GM21619 (cell line): Measurements from ENCODE around the gene ST13.
"Not testable (repeated sequence)": the region's sequence is repeated elsewhere in the genome, so short reads cannot be mapped to it uniquely, and the experiment has no call there.

Experiments used
- ATAC-seq: cut with Tn5 transposase; IDR thresholded peaks from one replicate; pipeline ENCODE4 v1.9.1; 2021; ENCODE audit not compliant: unreplicated experiment

The ST13 gene

GRCh38 chr22:40844951-40845350 is 11.5 kb downstream of the ST13 start:
- ATAC-seq: no peak

- ATAC-seq: no peak
Observed at GRCh38 chr22:40838486-40838885, 18.0 kb downstream of the ST13 start.

DNA sequence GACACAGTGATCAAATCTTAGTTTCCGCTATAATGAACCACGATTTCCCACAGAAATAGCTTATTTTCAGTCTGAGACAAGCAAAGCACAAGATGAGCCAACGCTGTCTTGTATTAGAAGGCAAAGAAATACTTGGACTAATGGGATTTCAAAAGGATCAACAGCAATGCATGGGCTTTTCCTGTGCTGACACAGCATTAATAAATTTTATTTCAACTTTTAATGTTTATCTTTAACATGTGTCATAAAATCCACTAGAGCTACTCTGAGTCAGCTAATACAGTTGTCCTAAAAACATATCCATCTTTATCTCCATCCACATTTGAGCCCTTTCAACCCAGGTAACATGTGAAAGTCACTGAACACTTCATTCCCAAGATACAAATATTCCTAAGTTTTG is 21.8 kb downstream of the ST13 start:
- no peak for ATAC-seq

DNA sequence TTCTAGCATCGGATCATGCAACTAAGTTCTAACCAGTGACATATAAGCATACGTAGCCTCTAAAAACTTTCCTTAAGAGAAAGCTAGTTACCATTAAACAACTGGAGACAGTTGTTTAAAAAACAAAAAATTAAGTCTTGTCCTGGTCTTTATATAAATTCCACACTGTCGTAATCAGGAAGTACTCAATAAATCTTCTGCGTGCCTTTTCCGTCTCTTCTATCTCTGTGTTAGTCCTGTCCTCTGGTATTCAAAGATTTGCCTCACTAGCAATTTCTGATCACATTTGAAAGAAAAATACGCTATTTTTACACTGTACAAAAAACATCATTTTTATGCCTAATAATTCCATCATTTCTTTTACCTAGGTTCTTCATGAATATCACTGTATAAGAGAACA is 27.3 kb downstream of the ST13 start:
- ATAC-seq: no peak

- ATAC-seq: no peak
Observed at GRCh38 chr22:40826984-40827741, 29.3 kb downstream of the ST13 start.

- ATAC-seq: not testable (repeated sequence)
Observed at GRCh38 chr22:40826292-40826691, 30.1 kb downstream of the ST13 start.

- ATAC-seq: no peak
Observed at GRCh38 chr22:40823426-40823825, 33.0 kb downstream of the ST13 start.

DNA sequence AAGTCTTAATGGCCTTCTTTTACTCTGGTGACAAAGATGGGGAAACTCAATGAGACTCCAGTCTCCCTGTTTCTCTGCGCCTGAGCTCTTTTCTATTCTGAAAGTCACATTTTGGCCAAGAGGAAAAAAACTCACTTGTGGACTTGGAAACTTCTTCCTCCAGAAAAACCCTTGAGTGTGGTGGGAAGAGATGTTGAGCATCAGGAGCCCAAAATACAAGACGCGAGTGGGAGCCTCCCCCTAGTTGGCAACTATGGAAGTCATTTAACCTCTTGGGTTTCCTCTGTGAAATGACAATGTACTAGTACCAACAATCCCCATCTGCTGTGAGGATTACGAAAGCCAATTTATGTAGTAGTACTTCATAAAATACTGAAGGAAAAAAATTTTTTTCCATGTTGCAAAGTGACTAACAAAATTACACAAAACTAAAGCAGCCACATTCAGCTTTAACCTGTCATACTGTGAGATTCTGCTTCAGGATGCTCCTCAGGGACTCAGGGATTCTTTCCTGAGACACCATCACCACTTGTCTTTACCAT is 36.8 kb downstream of the ST13 start:
- ATAC-seq: no peak

- ATAC-seq: peak; percentile 66
Observed at GRCh38 chr22:40818747-40819598, 37.5 kb downstream of the ST13 start, which contains the start of gene SLC25A17. TSS of gene SLC25A17 (minus strand) at chr22:40819346. CDS start at chr22:40819248, 98 bp downstream.

DNA sequence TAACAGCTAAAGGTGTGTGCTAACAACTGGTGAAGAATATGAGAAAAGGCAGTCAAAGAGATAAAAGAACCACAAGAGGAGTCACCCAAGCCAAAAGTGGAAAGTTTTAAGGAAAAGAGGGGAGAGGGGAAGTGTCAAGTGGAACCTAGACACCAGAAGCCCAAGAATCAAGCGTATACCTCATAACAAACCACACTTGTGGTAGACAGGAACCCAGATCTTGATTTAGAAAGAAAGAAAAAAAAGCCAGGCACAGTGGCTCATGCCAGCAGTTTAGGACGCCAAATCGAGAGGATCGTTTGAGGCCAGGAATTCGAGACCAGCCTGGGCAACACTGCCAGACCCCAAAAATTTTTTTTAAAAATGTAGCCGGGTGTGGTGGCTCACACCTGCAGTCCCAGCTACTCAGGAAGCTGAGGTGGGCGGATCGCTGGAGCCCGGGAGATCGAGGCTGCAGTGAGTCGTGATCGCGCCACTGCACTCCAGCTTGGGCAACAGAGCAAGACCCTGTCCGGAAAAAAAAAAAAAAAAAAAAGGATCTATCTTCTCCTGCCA is 38.2 kb downstream of the ST13 start:
- no peak for ATAC-seq

GRCh38 chr22:40817737-40818136 is 38.7 kb downstream of the ST13 start:
- no peak for ATAC-seq

DNA sequence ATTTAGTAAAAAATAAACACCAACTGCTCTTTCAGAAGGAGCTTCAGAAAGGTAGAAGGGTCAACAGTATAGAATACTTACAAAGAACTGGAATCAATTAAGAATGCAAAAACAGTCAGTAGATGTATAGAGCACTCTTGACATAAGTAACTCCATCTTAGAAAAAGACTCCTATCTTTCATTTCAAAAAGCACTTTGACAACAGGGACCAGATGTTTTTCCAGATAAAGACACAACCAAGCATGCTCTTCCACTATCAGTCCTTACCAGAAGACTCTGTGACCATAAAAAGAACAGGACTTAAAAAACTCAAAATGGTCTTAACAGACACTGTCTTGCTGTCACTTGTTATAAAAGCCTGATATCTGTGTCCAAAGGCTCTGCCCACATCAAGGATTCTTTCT is 42.5 kb downstream of the ST13 start:
- no peak for ATAC-seq

- no peak for ATAC-seq
Observed at GRCh38 chr22:40808018-40808841, 48.2 kb downstream of the ST13 start.

DNA sequence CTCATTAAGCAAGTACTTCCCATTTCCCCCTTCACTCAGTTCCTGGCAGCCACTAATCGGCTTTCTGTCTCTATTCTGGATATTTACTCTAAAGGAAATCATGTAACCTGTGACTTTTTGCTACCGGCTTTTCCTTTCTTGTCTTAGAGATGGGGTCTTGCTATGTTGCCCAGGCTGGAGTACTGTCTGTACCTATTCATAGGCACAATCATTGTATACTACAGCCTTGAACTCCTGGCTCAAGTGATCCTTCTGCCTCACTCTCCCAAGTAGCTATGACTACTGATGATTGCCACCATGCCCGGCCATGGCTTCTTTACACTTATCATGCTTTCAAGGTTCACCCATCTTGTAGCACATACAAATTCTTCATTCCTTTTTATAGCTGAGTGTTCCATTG is 49.7 kb downstream of the ST13 start:
- ATAC-seq: no peak

DNA sequence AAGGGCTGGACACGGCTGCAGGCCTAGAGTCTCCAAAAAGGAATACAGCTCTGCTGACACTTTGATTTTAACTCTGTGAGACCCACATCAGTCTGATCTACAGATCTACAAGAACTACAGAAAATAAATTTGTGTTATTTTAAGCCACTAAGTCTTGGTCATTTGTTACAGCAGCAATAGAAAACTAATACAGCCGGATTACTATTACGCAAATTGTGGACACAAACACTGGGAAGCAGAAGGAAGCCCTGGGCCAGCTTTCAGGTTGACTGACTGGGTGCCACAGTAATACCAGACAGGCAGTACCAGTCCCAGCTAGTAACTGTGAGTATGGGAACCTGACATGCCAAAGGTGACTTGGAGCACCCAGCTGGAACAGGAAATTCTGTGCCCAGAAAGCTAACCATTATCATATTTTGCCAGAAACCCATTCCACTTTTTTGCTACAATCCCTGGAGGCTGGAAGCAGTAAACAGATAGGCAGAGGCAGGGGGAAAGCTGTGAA is 50.7 kb downstream of the ST13 start:
- no peak for ATAC-seq

GRCh38 chr22:40805239-40805638 is 51.2 kb downstream of the ST13 start:
- ATAC-seq: no peak

GRCh38 chr22:40803321-40803720 is 53.1 kb downstream of the ST13 start:
- ATAC-seq: no peak

DNA sequence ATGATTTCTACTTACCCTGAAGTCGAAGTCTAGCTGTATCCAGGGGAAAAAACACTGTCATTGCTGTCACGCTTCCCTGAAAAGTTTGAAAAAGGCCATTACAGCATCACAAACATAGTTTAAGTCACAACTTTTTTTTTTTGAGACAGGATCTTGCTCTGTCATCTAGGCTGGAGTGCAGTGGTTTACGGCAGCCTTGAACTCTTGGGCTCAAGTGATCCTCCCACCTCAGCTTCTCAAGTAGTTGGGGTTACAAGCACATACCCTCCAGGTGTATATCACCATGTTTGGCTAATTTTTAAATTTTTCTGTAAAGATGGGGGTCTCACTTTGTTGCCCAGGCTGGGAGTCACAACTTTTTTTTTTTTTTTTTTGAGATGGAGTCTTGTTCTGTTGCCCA is 57.4 kb downstream of the ST13 start:
- ATAC-seq: no peak

DNA sequence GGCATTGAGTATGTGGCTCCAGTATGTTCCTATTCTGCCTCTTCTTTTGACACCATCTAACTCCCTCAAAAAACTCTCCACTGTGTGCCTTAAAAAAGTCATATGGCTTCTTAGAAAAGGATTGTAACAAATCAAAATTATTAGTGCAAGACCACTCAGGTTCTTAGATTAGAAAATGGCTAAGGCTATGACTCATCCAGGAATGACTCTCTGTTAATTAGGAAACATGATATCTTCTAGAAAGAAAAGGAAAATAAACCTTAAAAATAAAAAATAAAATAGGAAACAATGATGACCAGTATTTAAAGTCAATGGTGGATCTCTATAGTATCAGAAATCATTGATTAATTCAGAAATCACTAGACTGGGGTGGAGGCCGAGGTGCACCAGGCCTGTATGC is 59.0 kb downstream of the ST13 start:
- no peak for ATAC-seq

- ATAC-seq: no peak
Observed at GRCh38 chr22:40792451-40792850, 64.0 kb downstream of the ST13 start.

- ATAC-seq: no peak
Observed at GRCh38 chr22:40791241-40791640, 65.2 kb downstream of the ST13 start.
